ENCODE measurements around the gene TLX2.

The TLX2 gene

GRCh38 chr2:74531666-74532065, 17.4 kb downstream of the TLX2 start:
- no peak for DNase-seq (ENCODE audit: low read depth in 2 of 2)

GRCh38 chr2:74532222-74532621, 18.0 kb downstream of the TLX2 start:
- no peak for DNase-seq (ENCODE audit: low read depth in 2 of 2)

GRCh38 chr2:74533464-74533863, 19.2 kb downstream of the TLX2 start:
- DNase-seq (ENCODE audit: low read depth in 2 of 2): no peak

- DNase-seq (ENCODE audit: low read depth in 2 of 2): no peak
Measured at GRCh38 chr2:74534411-74534810, 20.2 kb downstream of the TLX2 start.

- no peak for DNase-seq (ENCODE audit: low read depth in 2 of 2)
Measured at GRCh38 chr2:74535440-74535965, 21.3 kb downstream of the TLX2 start.

- no peak for DNase-seq (ENCODE audit: low read depth in 2 of 2)
Measured at GRCh38 chr2:74536166-74536950, 22.1 kb downstream of the TLX2 start.

GRCh38 chr2:74537140-74537539, 22.9 kb downstream of the TLX2 start:
- no peak for DNase-seq (ENCODE audit: low read depth in 2 of 2)

- DNase-seq (ENCODE audit: low read depth in 2 of 2): no peak
Measured at GRCh38 chr2:74538881-74539339, 24.7 kb downstream of the TLX2 start.

GRCh38 chr2:74540291-74540690, 26.0 kb downstream of the TLX2 start:
- DNase-seq (ENCODE audit: low read depth in 2 of 2): no peak

- no peak for DNase-seq (ENCODE audit: low read depth in 2 of 2)
Measured at GRCh38 chr2:74542978-74543377, 28.7 kb downstream of the TLX2 start.

GRCh38 chr2:74544634-74545033, 30.4 kb downstream of the TLX2 start:
- no peak for DNase-seq (ENCODE audit: low read depth in 2 of 2)

- DNase-seq (ENCODE audit: low read depth in 2 of 2): no peak
Measured at GRCh38 chr2:74546004-74546403, 31.8 kb downstream of the TLX2 start.

GRCh38 chr2:74548285-74548899, 34.1 kb downstream of the TLX2 start:
- DNase-seq (ENCODE audit: low read depth in 2 of 2): no peak

- no peak for DNase-seq (ENCODE audit: low read depth in 2 of 2)
Measured at GRCh38 chr2:74548900-74549826, 34.9 kb downstream of the TLX2 start.

- DNase-seq (ENCODE audit: low read depth in 2 of 2): no peak
Measured at GRCh38 chr2:74550231-74550630, 36.0 kb downstream of the TLX2 start.

- DNase-seq (ENCODE audit: low read depth in 2 of 2): no peak
Measured at GRCh38 chr2:74551530-74551929, 37.3 kb downstream of the TLX2 start.

- no peak for DNase-seq (ENCODE audit: low read depth in 2 of 2)
Measured at GRCh38 chr2:74551942-74552913, 38.0 kb downstream of the TLX2 start.

GRCh38 chr2:74552914-74553811, 38.9 kb downstream of the TLX2 start:
- DNase-seq (ENCODE audit: low read depth in 2 of 2): no peak

GRCh38 chr2:74553892-74554819, 39.9 kb downstream of the TLX2 start, which contains the start of the genes DOK1 and LOXL3:
Gene DOK1 (plus strand): TSS chr2:74554720. CDS start chr2:74554755, 35 bp downstream.
Gene LOXL3 (minus strand): TSS chr2:74553942. CDS start chr2:74552634, 1,308 bp downstream.
- DNase-seq (ENCODE audit: low read depth in 2 of 2): peak; percentile 59 to 67
